ENCODE results near the gene SPDYA. TPM values are rescaled to one million over a fixed set of nuclear protein-coding genes. Genes with fewer than 3 reads are reported as not detected.
"Not testable (repeated sequence)": the region's sequence is repeated elsewhere in the genome, so short reads cannot be mapped to it uniquely, and the experiment has no call there.

The SPDYA gene
- 7.1 TPM for total RNA-seq
- polyA plus RNA-seq, result 0.04 TPM

GRCh38 chr2:28810384-28811285 is at the start of gene SPDYA:
SPDYA (plus strand) TSS chr2:28810834; CDS start chr2:28816015, 5,181 bp downstream.
- WGBS, result 3% methylated on average over 97 of the region's 97 CpGs
- H3K4me3 ChIP-seq (ENCODE audit: low read depth, low read length), result peak within 1 kb of the TSS; percentile 47
- H3K36me3 ChIP-seq (ENCODE audit: insufficient read depth), result no peaks in the 10 kb centered on the region
- H3K4me1 ChIP-seq (ENCODE audit: insufficient read depth), result no peaks in the 10 kb centered on the region
- peak; percentile 25 for DNase-seq (ENCODE audit: extremely low spot score)
- no peak within 1 kb of the TSS for H3K27ac ChIP-seq (ENCODE audit: low read depth)

GRCh38 chr2:28761420-28761819 is 49.2 kb upstream of the SPDYA start:
- Histone ChIP-seq H3K4me1 (ENCODE audit: insufficient read depth) (peaks cover 3% of the 10 kb centered on the region), H3K27ac (ENCODE audit: low read depth) (no peak overlapping the region), H3K4me3 (ENCODE audit: low read depth, low read length) (no peak overlapping the region), H3K36me3 (ENCODE audit: insufficient read depth) (no peaks in the 10 kb centered on the region)
- 81% methylated on average over 3 of the region's 3 CpGs for WGBS
- DNase-seq (ENCODE audit: extremely low spot score), result no peak

- no peak overlapping the region for H3K4me3 ChIP-seq (ENCODE audit: low read depth, low read length)
- DNase-seq (ENCODE audit: extremely low spot score), result no peak
- H3K4me1 ChIP-seq (ENCODE audit: insufficient read depth), result no peaks in the 10 kb centered on the region
- H3K27ac ChIP-seq (ENCODE audit: low read depth), result no peak overlapping the region
- H3K36me3 ChIP-seq (ENCODE audit: insufficient read depth), result no peaks in the 10 kb centered on the region
- WGBS, result 67% methylated on average over 8 of the region's 8 CpGs
Measured at GRCh38 chr2:28764909-28765711, 45.5 kb upstream of the SPDYA start.

- 81% methylated on average over 2 of the region's 2 CpGs for WGBS
- H3K27ac ChIP-seq (ENCODE audit: low read depth), result no peak overlapping the region
- no peaks in the 10 kb centered on the region for H3K36me3 ChIP-seq (ENCODE audit: insufficient read depth)
- DNase-seq (ENCODE audit: extremely low spot score), result no peak
- H3K4me3 ChIP-seq (ENCODE audit: low read depth, low read length), result no peak overlapping the region
- H3K4me1 ChIP-seq (ENCODE audit: insufficient read depth), result no peaks in the 10 kb centered on the region
Measured at GRCh38 chr2:28766070-28766469, 44.6 kb upstream of the SPDYA start.

GRCh38 chr2:28767337-28767736 is 43.3 kb upstream of the SPDYA start:
- Histone ChIP-seq H3K4me1 (ENCODE audit: insufficient read depth) (no peaks in the 10 kb centered on the region), H3K36me3 (ENCODE audit: insufficient read depth) (no peaks in the 10 kb centered on the region), H3K4me3 (ENCODE audit: low read depth, low read length) (no peak overlapping the region), H3K27ac (ENCODE audit: low read depth) (no peak overlapping the region)
- WGBS, result 39% methylated on average over 3 of the region's 3 CpGs
- no peak for DNase-seq (ENCODE audit: extremely low spot score)

GRCh38 chr2:28768422-28768821 is 42.2 kb upstream of the SPDYA start:
- no peaks in the 10 kb centered on the region for H3K4me1 ChIP-seq (ENCODE audit: insufficient read depth)
- DNase-seq (ENCODE audit: extremely low spot score), result no peak
- no peak overlapping the region for H3K4me3 ChIP-seq (ENCODE audit: low read depth, low read length)
- no peak overlapping the region for H3K27ac ChIP-seq (ENCODE audit: low read depth)
- H3K36me3 ChIP-seq (ENCODE audit: insufficient read depth), result no peaks in the 10 kb centered on the region

GRCh38 chr2:28768952-28769351 is 41.7 kb upstream of the SPDYA start:
- no peak for DNase-seq (ENCODE audit: extremely low spot score)
- H3K27ac ChIP-seq (ENCODE audit: low read depth), result no peak overlapping the region
- H3K4me1 ChIP-seq (ENCODE audit: insufficient read depth), result no peaks in the 10 kb centered on the region
- 85% methylated on average over 5 of the region's 5 CpGs for WGBS
- no peaks in the 10 kb centered on the region for H3K36me3 ChIP-seq (ENCODE audit: insufficient read depth)
- no peak overlapping the region for H3K4me3 ChIP-seq (ENCODE audit: low read depth, low read length)

GRCh38 chr2:28772351-28772750 is 38.3 kb upstream of the SPDYA start:
- 80% methylated on average over 2 of the region's 2 CpGs for WGBS
- Histone ChIP-seq H3K36me3 (ENCODE audit: insufficient read depth) (no peaks in the 10 kb centered on the region), H3K4me1 (ENCODE audit: insufficient read depth) (no peaks in the 10 kb centered on the region), H3K27ac (ENCODE audit: low read depth) (no peak overlapping the region), H3K4me3 (ENCODE audit: low read depth, low read length) (no peak overlapping the region)
- no peak for DNase-seq (ENCODE audit: extremely low spot score)

GRCh38 chr2:28776471-28776870 is 34.2 kb upstream of the SPDYA start:
- Histone ChIP-seq H3K4me1 (ENCODE audit: insufficient read depth) (no peaks in the 10 kb centered on the region), H3K27ac (ENCODE audit: low read depth) (no peak overlapping the region)

GRCh38 chr2:28778392-28778791 is 32.2 kb upstream of the SPDYA start:
- no peak for DNase-seq (ENCODE audit: extremely low spot score)
- no peaks in the 10 kb centered on the region for H3K4me1 ChIP-seq (ENCODE audit: insufficient read depth)
- no peak overlapping the region for H3K27ac ChIP-seq (ENCODE audit: low read depth)
- H3K36me3 ChIP-seq (ENCODE audit: insufficient read depth), result no peaks in the 10 kb centered on the region
- WGBS, result 90% methylated on average over 5 of the region's 5 CpGs
- no peak overlapping the region for H3K4me3 ChIP-seq (ENCODE audit: low read depth, low read length)

More at GRCh38 chr2:28776471-28776870, 34.2 kb upstream of the SPDYA start:
- 72% methylated on average over 6 of the region's 6 CpGs for WGBS
- DNase-seq (ENCODE audit: extremely low spot score), result no peak
- Histone ChIP-seq H3K4me3 (ENCODE audit: low read depth, low read length) (no peak overlapping the region), H3K36me3 (ENCODE audit: insufficient read depth) (no peaks in the 10 kb centered on the region)

- no peaks in the 10 kb centered on the region for H3K4me1 ChIP-seq (ENCODE audit: insufficient read depth)
- H3K27ac ChIP-seq (ENCODE audit: low read depth), result no peak overlapping the region
- DNase-seq (ENCODE audit: extremely low spot score), result no peak
- 91% methylated on average over 2 of the region's 2 CpGs for WGBS
- no peak overlapping the region for H3K4me3 ChIP-seq (ENCODE audit: low read depth, low read length)
- no peaks in the 10 kb centered on the region for H3K36me3 ChIP-seq (ENCODE audit: insufficient read depth)
Measured at GRCh38 chr2:28779001-28779400, 31.6 kb upstream of the SPDYA start.

GRCh38 chr2:28780496-28780895 is 30.1 kb upstream of the SPDYA start:
- 86% methylated on average over 2 of the region's 2 CpGs for WGBS
- H3K4me1 ChIP-seq (ENCODE audit: insufficient read depth), result no peaks in the 10 kb centered on the region
- no peak for DNase-seq (ENCODE audit: extremely low spot score)
- H3K4me3 ChIP-seq (ENCODE audit: low read depth, low read length), result no peak overlapping the region
- H3K27ac ChIP-seq (ENCODE audit: low read depth), result no peak overlapping the region
- H3K36me3 ChIP-seq (ENCODE audit: insufficient read depth), result peaks cover 4% of the 10 kb centered on the region

- no peak for DNase-seq (ENCODE audit: extremely low spot score)
- H3K4me1 ChIP-seq (ENCODE audit: insufficient read depth), result no peaks in the 10 kb centered on the region
- WGBS, result 58% methylated on average over 3 of the region's 3 CpGs
- peaks cover 5% of the 10 kb centered on the region for H3K36me3 ChIP-seq (ENCODE audit: insufficient read depth)
- no peak overlapping the region for H3K27ac ChIP-seq (ENCODE audit: low read depth)
- no peak overlapping the region for H3K4me3 ChIP-seq (ENCODE audit: low read depth, low read length)
Measured at GRCh38 chr2:28782423-28782822, 28.2 kb upstream of the SPDYA start.

- H3K36me3 ChIP-seq (ENCODE audit: insufficient read depth), result peaks cover 14% of the 10 kb centered on the region
- H3K4me3 ChIP-seq (ENCODE audit: low read depth, low read length); DNase-seq (ENCODE audit: extremely low spot score); H3K4me1 ChIP-seq (ENCODE audit: insufficient read depth); H3K27ac ChIP-seq (ENCODE audit: low read depth): not testable (repeated sequence)
- WGBS, result 79% methylated on average over 7 of the region's 7 CpGs
Measured at GRCh38 chr2:28784570-28784969, 26.1 kb upstream of the SPDYA start.
